Activated CD4-positive, alpha-beta T cell treated with anti-CD3 and anti-CD28 coated beads, Interleukin-2, amount 50 U/mL, for 1 hour (primary cell): Measurements from ENCODE around the gene GALNS.

Experiments
- DNase-seq: peaks from one replicate; pipeline ENCODE4 v3.0.0-alpha.2; 2020

Gene GALNS

GRCh38 chr16:88874938-88875599 lies 18.3 kb upstream of the GALNS start:
- no peak for DNase-seq

GRCh38 chr16:88872650-88873331 lies 16.0 kb upstream of the GALNS start:
- DNase-seq = no peak

GRCh38 chr16:88871730-88872416 lies 15.1 kb upstream of the GALNS start:
- DNase-seq = no peak

- DNase-seq = no peak
Observed at GRCh38 chr16:88871349-88871702, 14.6 kb upstream of the GALNS start.

- DNase-seq = no peak
Observed at GRCh38 chr16:88870608-88871348, 14.0 kb upstream of the GALNS start.

- no peak for DNase-seq
Observed at GRCh38 chr16:88869673-88869980, 12.9 kb upstream of the GALNS start.

GRCh38 chr16:88868974-88869672 lies 12.4 kb upstream of the GALNS start:
- DNase-seq = no peak

- DNase-seq = no peak
Observed at GRCh38 chr16:88867581-88868246, 11.0 kb upstream of the GALNS start.

- no peak for DNase-seq
Observed at GRCh38 chr16:88866151-88866920, 9.6 kb upstream of the GALNS start, which contains the start of gene PABPN1L. Gene PABPN1L (minus strand): TSS chr16:88866660. CDS start chr16:88866606, 54 bp downstream.

GRCh38 chr16:88865742-88866141 lies 9.0 kb upstream of the GALNS start:
- DNase-seq = no peak

GRCh38 chr16:88865310-88865709 lies 8.6 kb upstream of the GALNS start:
- no peak for DNase-seq

- no peak for DNase-seq
Observed at GRCh38 chr16:88864521-88864920, 7.8 kb upstream of the GALNS start.

- no peak for DNase-seq
Observed at GRCh38 chr16:88864099-88864498, 7.4 kb upstream of the GALNS start.

- no peak for DNase-seq
Observed at GRCh38 chr16:88863426-88863825, 6.7 kb upstream of the GALNS start.

GRCh38 chr16:88862968-88863367 lies 6.2 kb upstream of the GALNS start:
- no peak for DNase-seq

GRCh38 chr16:88861359-88861758 lies 4.6 kb upstream of the GALNS start:
- DNase-seq = no peak

- no peak for DNase-seq
Observed at GRCh38 chr16:88859381-88860091, 2.8 kb upstream of the GALNS start.

GRCh38 chr16:88857728-88858339 lies 1.1 kb upstream of the GALNS start:
- DNase-seq = peak; percentile 75

GRCh38 chr16:88856122-88856827 lies 472 bp downstream of the GALNS start:
- peak; percentile 11 for DNase-seq

- no peak for DNase-seq
Observed at GRCh38 chr16:88855736-88856121, 1.0 kb downstream of the GALNS start.
